Memory B cell (primary cell): ENCODE data around the gene SDC3.
A peak's percentile ranks its signal among the peaks of the same experiment; 100 is the strongest.
"Not testable (repeated sequence)": the region's sequence is repeated elsewhere in the genome, so short reads cannot be mapped to it uniquely, and the experiment has no call there.

Experiments
- ATAC-seq: fragments of 150-1000 bp; cut with Tn5 transposase; 2 replicates; pipeline ENCODE4 v1.10.0; 2021; ENCODE audit warnings: low read depth, mild to moderate bottlenecking, moderate library complexity
- DNase-seq, 2 donors: peaks; one replicate each; pipeline ENCODE4 v3.0.0; 2022; ENCODE audit warnings: low spot score in 2 of 2
- H3K27ac Mint-ChIP-seq: one replicate; pipeline ENCODE4 v1.8.0; 2022; ENCODE audit warnings: mild to moderate bottlenecking, moderate library complexity, mixed read lengths
- H3K27me3 Mint-ChIP-seq: one replicate; pipeline ENCODE4 v1.8.0; 2022; ENCODE audit warnings: mixed read lengths
- H3K36me3 Mint-ChIP-seq: one replicate; pipeline ENCODE4 v1.8.0; 2022; ENCODE audit warnings: mild to moderate bottlenecking, mixed read lengths
- H3K4me1 Mint-ChIP-seq: one replicate; pipeline ENCODE4 v1.8.0; 2022; ENCODE audit warnings: mixed read lengths
- H3K4me3 Mint-ChIP-seq: one replicate; pipeline ENCODE4 v1.8.0; 2022; ENCODE audit warnings: mild to moderate bottlenecking, moderate library complexity, mixed read lengths
- H3K9me3 Mint-ChIP-seq: one replicate; pipeline ENCODE4 v1.8.0; 2022; ENCODE audit warnings: mixed read lengths

SDC3 gene

GRCh38 chr1:30936541-30937171, 28.1 kb upstream of the SDC3 start:
- DNase-seq (no peak), ATAC-seq (no peak)
- peaks cover 22% of the 10 kb centered on the region for H3K4me1 Mint-ChIP-seq
- H3K4me3 Mint-ChIP-seq = no peak overlapping the region
- no peaks in the 10 kb centered on the region for H3K27me3 Mint-ChIP-seq
- H3K27ac Mint-ChIP-seq = no peak overlapping the region
- peaks cover 27% of the 10 kb centered on the region for H3K36me3 Mint-ChIP-seq
- no peaks in the 10 kb centered on the region for H3K9me3 Mint-ChIP-seq

DNA sequence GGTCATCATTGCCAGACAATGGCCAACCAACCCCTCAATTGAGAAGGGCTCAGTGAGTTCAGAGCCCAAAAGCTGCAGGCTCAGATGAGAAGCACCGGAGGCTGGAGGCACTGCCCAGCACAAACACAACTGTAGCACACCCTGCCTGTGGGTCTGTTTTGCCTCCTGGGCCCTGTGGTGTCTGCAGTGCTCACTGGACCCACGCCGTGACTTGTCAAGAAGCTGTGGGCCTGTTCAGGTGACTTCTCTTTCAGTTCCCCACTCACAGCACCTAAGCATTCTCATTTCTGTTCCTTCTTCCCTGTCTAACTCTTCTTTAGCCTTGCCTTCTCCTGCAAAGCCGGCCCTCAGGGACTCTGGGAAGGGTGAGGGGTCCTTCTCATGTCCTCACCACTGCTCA, 27.2 kb upstream of the SDC3 start:
- H3K27me3 Mint-ChIP-seq, ATAC-seq, H3K4me3 Mint-ChIP-seq, H3K9me3 Mint-ChIP-seq, H3K27ac Mint-ChIP-seq, DNase-seq: not testable (repeated sequence)
- Mint-ChIP-seq H3K36me3 (peaks cover 29% of the 10 kb centered on the region), H3K4me1 (peaks cover 22% of the 10 kb centered on the region)

GRCh38 chr1:30934613-30935012, 26.1 kb upstream of the SDC3 start:
- no peaks in the 10 kb centered on the region for H3K9me3 Mint-ChIP-seq
- peaks cover 29% of the 10 kb centered on the region for H3K36me3 Mint-ChIP-seq
- peak overlapping the region; percentile 42 for H3K27ac Mint-ChIP-seq
- H3K4me3 Mint-ChIP-seq = no peak overlapping the region
- ATAC-seq (no peak), DNase-seq (no peak)
- peaks cover 22% of the 10 kb centered on the region for H3K4me1 Mint-ChIP-seq
- H3K27me3 Mint-ChIP-seq = no peaks in the 10 kb centered on the region

DNA sequence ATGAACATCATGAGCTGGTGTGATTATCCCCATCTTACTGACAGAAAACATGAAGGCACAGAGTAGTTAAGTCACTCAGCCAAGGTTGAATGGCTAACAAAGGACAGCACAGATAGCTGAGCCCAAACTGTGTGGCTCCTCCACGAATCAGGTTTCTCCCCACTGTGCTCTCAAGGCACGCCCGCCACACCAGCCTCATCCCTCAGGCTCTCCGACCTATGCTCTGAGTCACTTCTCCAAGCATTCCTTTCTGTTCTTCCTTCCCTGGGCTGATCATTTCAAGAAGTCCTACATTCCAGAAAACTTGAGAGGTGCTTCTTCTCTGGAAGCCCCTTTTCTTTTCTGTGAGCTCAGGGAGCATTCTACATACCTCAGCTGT, 25.3 kb upstream of the SDC3 start:
- Mint-ChIP-seq H3K36me3 (peaks cover 27% of the 10 kb centered on the region), H3K27me3 (no peaks in the 10 kb centered on the region), H3K27ac (peak overlapping the region; percentile 88), H3K4me1 (peaks cover 25% of the 10 kb centered on the region), H3K4me3 (no peak overlapping the region), H3K9me3 (no peaks in the 10 kb centered on the region)
- DNase-seq (no peak), ATAC-seq (no peak)

DNA sequence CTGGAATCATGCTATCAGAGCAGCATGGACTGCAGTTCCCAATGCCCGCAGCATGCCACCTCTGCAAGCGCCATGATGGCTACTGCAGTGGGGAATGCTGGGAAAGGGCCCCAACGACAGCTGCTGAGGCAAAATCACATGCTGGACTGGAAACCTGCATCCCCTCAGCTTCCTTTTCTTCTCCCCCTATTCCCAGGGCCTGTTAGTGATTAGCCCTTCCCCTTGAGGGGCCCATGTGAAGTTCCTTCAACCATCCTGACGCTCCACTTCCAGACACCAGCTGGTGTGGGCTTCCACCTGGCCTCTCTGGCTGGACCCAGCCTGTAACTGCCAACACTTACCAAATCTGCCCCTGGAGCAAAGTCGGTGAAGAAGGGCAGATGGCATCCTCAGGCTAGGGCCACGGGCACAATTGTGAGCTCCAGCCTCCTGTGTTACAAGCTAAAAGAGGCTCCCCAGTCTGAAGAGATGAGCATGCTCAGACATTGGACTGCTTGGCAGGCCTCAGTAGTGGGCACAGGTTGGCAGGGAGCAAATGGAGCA, 22.1 kb upstream of the SDC3 start:
- Mint-ChIP-seq H3K36me3 (peaks cover 15% of the 10 kb centered on the region), H3K4me1 (peaks cover 19% of the 10 kb centered on the region), H3K27me3 (peaks cover 2% of the 10 kb centered on the region), H3K9me3 (no peaks in the 10 kb centered on the region), H3K4me3 (no peak overlapping the region), H3K27ac (no peak overlapping the region)
- no peak for DNase-seq
- no peak for ATAC-seq

DNA sequence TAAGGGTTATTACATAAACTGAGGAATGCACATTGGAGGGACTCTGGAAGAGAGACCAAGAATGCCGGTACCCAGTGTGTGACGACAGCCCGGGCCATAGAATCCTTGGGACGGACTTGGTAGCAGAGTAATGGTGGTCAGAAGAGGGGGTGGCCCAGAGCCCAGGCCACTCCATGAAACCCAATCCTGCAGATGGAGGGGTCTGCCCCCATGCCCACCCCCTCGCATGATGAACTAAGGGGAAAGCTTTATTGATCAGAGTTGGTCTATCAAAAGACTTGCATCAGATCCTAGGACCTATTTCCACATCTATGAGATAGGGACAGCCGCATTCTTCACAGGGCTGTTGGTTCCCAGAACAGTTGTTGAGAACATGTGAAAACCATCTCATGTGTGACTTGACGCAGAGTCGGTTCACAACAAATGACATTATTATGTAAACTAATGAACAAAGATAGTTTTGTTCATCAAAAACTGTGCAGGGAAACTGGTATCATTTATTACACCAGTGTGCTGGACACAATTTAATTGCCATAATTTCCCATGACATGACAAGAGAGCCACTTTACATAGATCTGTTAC, 21.5 kb upstream of the SDC3 start:
- peaks cover 17% of the 10 kb centered on the region for H3K4me1 Mint-ChIP-seq
- DNase-seq = no peak
- H3K27me3 Mint-ChIP-seq = peaks cover 2% of the 10 kb centered on the region
- no peak for ATAC-seq
- H3K4me3 Mint-ChIP-seq = no peak overlapping the region
- peaks cover 11% of the 10 kb centered on the region for H3K36me3 Mint-ChIP-seq
- H3K9me3 Mint-ChIP-seq = no peaks in the 10 kb centered on the region
- H3K27ac Mint-ChIP-seq = peak overlapping the region; percentile 67

DNA sequence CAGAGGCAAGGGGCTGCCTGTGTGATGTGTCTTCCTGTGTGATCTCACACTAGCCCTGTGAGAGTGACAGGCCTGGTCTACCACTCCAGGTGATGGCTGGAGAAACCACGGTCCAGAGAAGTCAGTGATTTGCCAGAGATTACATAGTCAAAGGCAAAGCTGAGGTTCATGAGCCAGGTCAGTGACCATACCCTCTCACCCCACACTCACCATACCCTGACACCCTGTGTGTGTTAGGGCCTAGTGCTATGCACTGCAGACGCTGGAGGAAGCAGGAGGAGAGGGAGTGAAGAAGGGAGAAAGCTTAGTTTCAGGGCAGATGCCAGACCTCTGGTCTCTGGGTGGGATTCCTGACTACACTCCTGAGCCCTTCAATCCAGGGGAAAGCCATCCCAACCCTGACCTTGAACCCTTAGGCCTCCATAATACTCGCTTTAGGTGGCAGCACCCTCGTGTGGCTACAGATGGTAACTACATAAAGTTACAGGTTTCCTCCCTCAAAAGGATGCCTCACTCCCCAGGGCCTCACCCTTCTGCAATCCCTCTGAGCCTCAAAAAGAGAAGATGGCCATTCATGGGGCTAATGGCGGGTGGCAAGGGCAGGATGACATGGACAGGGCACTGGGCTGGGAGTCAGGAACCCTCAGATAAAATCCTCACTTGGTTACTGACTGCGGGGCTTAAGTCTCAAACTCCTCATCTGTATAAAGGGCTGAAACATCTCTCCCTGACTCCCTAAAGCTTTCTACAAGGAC, 20.8 kb upstream of the SDC3 start:
- Mint-ChIP-seq H3K27ac (peak overlapping the region; percentile 67), H3K27me3 (peaks cover 2% of the 10 kb centered on the region)
- peak; percentile 42 to 54 for DNase-seq

DNA sequence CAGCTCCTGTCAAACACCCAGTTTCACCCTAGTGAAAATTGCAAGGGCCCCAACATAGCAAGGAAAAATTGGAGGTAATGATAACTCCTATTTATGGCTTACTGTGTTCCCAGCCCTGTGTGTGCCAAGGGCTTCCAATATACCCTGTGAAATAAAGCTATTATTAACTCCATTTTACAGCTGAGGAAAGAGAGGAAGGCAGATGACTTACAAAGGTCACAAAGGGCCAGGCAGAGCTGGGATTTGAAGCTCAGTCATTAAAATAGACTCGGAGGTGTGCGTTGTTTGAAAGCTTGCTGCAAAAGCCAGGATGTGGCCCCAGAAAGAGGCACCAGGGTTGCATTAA, 20.2 kb upstream of the SDC3 start:
- Mint-ChIP-seq H3K36me3 (peaks cover 9% of the 10 kb centered on the region), H3K27ac (no peak overlapping the region), H3K27me3 (peaks cover 2% of the 10 kb centered on the region), H3K9me3 (no peaks in the 10 kb centered on the region), H3K4me3 (no peak overlapping the region), H3K4me1 (peaks cover 11% of the 10 kb centered on the region)
- no peak for DNase-seq
- ATAC-seq = no peak

More for the DNA sequence above, 20.8 kb upstream of the SDC3 start:
- H3K4me1 Mint-ChIP-seq = peaks cover 15% of the 10 kb centered on the region
- H3K4me3 Mint-ChIP-seq = no peak overlapping the region
- H3K36me3 Mint-ChIP-seq = peaks cover 9% of the 10 kb centered on the region
- ATAC-seq = peak; percentile 55
- H3K9me3 Mint-ChIP-seq = no peaks in the 10 kb centered on the region

GRCh38 chr1:30928171-30928570, 19.6 kb upstream of the SDC3 start:
- DNase-seq = no peak
- Mint-ChIP-seq H3K36me3 (peaks cover 7% of the 10 kb centered on the region), H3K27ac (no peak overlapping the region), H3K4me1 (peaks cover 5% of the 10 kb centered on the region), H3K9me3 (no peaks in the 10 kb centered on the region), H3K4me3 (no peak overlapping the region), H3K27me3 (peaks cover 2% of the 10 kb centered on the region)
- ATAC-seq = no peak

DNA sequence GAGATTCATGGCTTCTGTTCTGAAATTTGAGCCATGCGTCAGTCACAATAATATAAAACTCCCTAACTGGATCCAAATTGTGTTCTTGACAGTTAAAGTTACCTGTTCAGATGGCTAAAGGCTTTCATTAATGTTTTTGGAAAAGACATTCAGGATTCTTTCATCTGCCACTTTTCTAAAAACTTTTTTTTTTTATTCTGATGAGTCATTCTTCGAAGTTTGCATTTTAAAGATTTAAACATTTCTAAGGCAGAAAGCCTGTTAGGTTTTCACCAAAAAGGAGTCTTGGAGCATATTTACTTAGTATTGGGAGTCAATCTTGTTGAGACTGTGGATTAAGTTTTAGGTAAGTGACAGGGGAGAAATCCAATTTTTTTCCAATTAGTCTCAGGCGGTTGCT, 18.9 kb upstream of the SDC3 start:
- Mint-ChIP-seq H3K27ac (no peak overlapping the region), H3K27me3 (peaks cover 2% of the 10 kb centered on the region), H3K9me3 (no peaks in the 10 kb centered on the region), H3K4me3 (no peak overlapping the region), H3K4me1 (peaks cover 2% of the 10 kb centered on the region), H3K36me3 (peaks cover 4% of the 10 kb centered on the region)
- ATAC-seq (no peak), DNase-seq (no peak)

DNA sequence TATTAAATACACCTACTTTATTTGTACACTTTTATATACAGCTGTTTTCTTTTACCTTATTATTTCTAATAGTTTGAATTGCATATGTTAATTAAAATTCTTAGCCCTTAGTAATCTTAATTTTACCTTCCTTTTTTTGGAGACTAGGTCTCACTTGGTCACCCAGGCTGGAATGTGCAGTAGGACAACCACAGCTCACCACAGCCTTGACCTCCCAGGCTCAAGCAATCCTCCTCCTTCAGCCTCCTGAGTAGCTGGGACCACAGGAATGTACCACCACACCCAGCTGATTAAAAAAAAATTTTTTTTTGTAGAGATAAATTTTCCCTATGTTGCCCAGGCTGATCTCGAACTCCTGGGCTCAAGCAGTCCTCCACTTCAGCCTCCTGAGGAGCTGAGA, 15.0 kb upstream of the SDC3 start:
- DNase-seq (no peak), ATAC-seq (no peak)
- H3K4me3 Mint-ChIP-seq = no peak overlapping the region
- H3K4me1 Mint-ChIP-seq = no peaks in the 10 kb centered on the region
- H3K36me3 Mint-ChIP-seq = no peaks in the 10 kb centered on the region
- H3K27ac Mint-ChIP-seq = no peak overlapping the region
- peaks cover 2% of the 10 kb centered on the region for H3K27me3 Mint-ChIP-seq
- no peaks in the 10 kb centered on the region for H3K9me3 Mint-ChIP-seq

GRCh38 chr1:30920827-30921226, 12.3 kb upstream of the SDC3 start:
- no peaks in the 10 kb centered on the region for H3K9me3 Mint-ChIP-seq
- no peaks in the 10 kb centered on the region for H3K4me1 Mint-ChIP-seq
- no peak for ATAC-seq
- H3K27ac Mint-ChIP-seq = no peak overlapping the region
- no peak overlapping the region for H3K4me3 Mint-ChIP-seq
- no peaks in the 10 kb centered on the region for H3K36me3 Mint-ChIP-seq
- peaks cover under 1% of the 10 kb centered on the region for H3K27me3 Mint-ChIP-seq
- no peak for DNase-seq

DNA sequence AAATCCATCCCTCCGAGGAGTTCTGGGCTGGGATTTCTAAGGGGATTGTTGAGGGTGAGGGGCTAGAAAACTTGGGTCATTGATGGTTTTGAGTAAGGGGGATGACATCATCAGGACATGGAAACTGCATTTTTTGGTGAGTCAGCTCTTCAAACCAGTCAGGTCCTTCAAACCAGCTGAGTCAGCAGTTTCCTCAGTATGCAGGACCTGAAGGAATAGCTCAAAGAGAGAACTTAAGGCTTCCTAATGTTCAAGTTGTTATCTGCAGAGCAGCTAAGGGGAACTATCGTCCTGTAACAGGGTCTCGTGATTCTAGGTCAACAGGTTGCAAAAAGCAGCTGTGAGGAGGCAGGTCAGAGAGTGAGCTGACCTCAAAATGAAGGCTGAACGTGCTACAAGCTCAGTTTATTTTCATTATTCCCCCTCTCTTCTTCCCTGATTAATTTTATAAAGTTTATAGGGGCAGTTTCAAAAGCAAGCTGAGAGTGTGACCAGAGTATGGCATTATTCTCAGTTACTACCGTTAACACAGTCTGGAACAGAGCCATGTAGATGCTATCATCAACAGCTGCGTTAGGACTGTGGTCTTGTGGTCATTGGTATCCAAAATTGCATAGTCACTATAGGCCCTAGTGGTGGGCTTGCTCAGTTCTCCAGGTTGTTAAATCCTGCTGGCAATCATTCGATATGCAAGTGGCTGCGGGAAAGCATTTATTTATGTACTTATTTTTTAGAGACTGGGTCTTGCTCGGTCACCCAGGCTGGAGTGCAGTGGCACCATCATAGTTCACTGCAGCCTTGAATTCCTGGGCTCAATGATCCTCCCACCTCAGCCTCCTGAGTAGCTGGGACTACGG, 10.7 kb upstream of the SDC3 start:
- Mint-ChIP-seq H3K36me3 (no peaks in the 10 kb centered on the region), H3K9me3 (no peaks in the 10 kb centered on the region), H3K27ac (no peak overlapping the region), H3K4me3 (no peak overlapping the region), H3K27me3 (no peaks in the 10 kb centered on the region), H3K4me1 (no peaks in the 10 kb centered on the region)
- ATAC-seq = no peak
- DNase-seq = no peak

- no peaks in the 10 kb centered on the region for H3K4me1 Mint-ChIP-seq
- no peaks in the 10 kb centered on the region for H3K36me3 Mint-ChIP-seq
- no peak overlapping the region for H3K4me3 Mint-ChIP-seq
- H3K9me3 Mint-ChIP-seq = no peaks in the 10 kb centered on the region
- DNase-seq = no peak
- peaks cover 2% of the 10 kb centered on the region for H3K27me3 Mint-ChIP-seq
- ATAC-seq = no peak
- no peak overlapping the region for H3K27ac Mint-ChIP-seq
Measured at GRCh38 chr1:30916296-30916695, 7.7 kb upstream of the SDC3 start.
